ENCODE data around the gene SLC6A18. TPM values are rescaled to one million over a fixed set of nuclear protein-coding genes. Genes with fewer than 3 reads are reported as not detected.

Gene SLC6A18
- total RNA-seq, 4 donors from 2014 or later = not detected

- H3K9me3 ChIP-seq = no peaks in the 10 kb centered on the region
- no peaks in the 10 kb centered on the region for H3K36me3 ChIP-seq
- intact Hi-C loops (cut with DNase I) = no loop called here
- no peaks in the 10 kb centered on the region for H3K4me1 ChIP-seq
- H3K4me3 ChIP-seq (replicated peaks in 1 of 3) = no peak overlapping the region
- DNase-seq = no peak
- TF ChIP-seq POLR2A (IDR thresholded peaks at IDR 0.05) (no peak), CTCF (IDR thresholded peaks at IDR 0.05) (no peak)
- 59 to 69% methylated on average over 6 to 7 of the region's 7 CpGs for WGBS, 2 donors
- H3K27ac ChIP-seq = no peak overlapping the region
- no peaks in the 10 kb centered on the region for H3K27me3 ChIP-seq
Observed at GRCh38 chr5:1202798-1203185, 22.4 kb upstream of the SLC6A18 start.

DNA sequence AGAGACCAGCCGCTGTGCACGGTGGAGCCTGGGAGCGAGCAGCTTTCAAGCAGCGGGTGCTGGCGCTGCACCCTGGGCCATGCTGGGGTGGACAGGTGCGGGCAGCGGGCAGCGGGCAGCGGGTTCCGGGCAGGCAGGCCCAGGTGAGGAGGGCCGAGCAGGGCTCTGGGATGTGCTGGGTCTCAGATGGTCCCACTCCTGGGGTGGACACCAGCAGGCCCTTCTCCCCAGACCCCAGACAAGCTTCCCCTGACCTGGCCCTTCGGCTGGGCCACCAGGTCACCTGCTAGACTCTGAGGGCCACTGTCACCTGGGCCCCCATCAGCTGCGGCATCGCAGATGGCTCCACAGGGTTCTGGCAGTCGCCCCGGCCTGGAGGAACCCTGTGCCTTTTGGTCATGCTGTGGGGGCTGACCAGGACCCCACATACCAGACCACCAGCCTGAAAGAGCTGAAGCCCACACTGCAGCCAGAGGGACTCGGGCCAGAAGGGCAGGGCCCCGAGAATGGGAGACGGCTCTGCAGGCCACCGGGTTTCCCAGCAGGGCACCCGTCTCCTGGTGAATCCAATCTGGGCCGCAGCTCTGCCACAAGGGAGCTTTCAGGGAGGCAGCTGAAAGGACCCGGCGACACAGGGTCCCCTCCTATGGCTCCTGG, 21.7 kb upstream of the SLC6A18 start:
- TF ChIP-seq POLR2A (IDR thresholded peaks at IDR 0.05) (no peak), CTCF (IDR thresholded peaks at IDR 0.05) (no peak)
- intact Hi-C loops (cut with DNase I) = no loop called here
- H3K9me3 ChIP-seq = no peaks in the 10 kb centered on the region
- no peaks in the 10 kb centered on the region for H3K36me3 ChIP-seq
- WGBS, 2 donors = 77 to 87% methylated on average over 5 to 9 of the region's 24 CpGs
- H3K4me3 ChIP-seq (replicated peaks in 1 of 3) = no peak overlapping the region
- H3K27me3 ChIP-seq = no peaks in the 10 kb centered on the region
- H3K27ac ChIP-seq = no peak overlapping the region
- DNase-seq = no peak
- no peaks in the 10 kb centered on the region for H3K4me1 ChIP-seq

- H3K9me3 ChIP-seq = no peaks in the 10 kb centered on the region
- no peaks in the 10 kb centered on the region for H3K4me1 ChIP-seq
- H3K27ac ChIP-seq = no peak overlapping the region
- H3K4me3 ChIP-seq (replicated peaks in 1 of 3) = no peak overlapping the region
- intact Hi-C loops (cut with DNase I) = no loop called here
- DNase-seq = no peak
- H3K36me3 ChIP-seq = no peaks in the 10 kb centered on the region
- TF ChIP-seq CTCF (IDR thresholded peaks at IDR 0.05) = no peak
- no peak for TF ChIP-seq POLR2A (IDR thresholded peaks at IDR 0.05)
- H3K27me3 ChIP-seq = no peaks in the 10 kb centered on the region
- WGBS, 2 donors = 81 to 89% methylated on average over 23 to 25 of the region's 25 CpGs
Observed at GRCh38 chr5:1203968-1204692, 21.1 kb upstream of the SLC6A18 start.

GRCh38 chr5:1204693-1205242, 20.4 kb upstream of the SLC6A18 start:
- H3K27me3 ChIP-seq = no peaks in the 10 kb centered on the region
- intact Hi-C loops (cut with DNase I) = no loop called here
- H3K27ac ChIP-seq = no peak overlapping the region
- no peak for DNase-seq
- H3K4me3 ChIP-seq (replicated peaks in 1 of 3) = no peak overlapping the region
- no peaks in the 10 kb centered on the region for H3K4me1 ChIP-seq
- no peaks in the 10 kb centered on the region for H3K36me3 ChIP-seq
- TF ChIP-seq POLR2A (IDR thresholded peaks at IDR 0.05) = no peak
- TF ChIP-seq CTCF (IDR thresholded peaks at IDR 0.05) = no peak
- H3K9me3 ChIP-seq = no peaks in the 10 kb centered on the region
- 37 to 47% methylated on average over 13 to 15 of the region's 18 CpGs for WGBS, 2 donors

Measured in thyroid gland (tissue), 4 donors.